Heart right ventricle (tissue), 16 donors: ENCODE data around the gene BCL2L15. TPM values are rescaled to one million over a fixed set of nuclear protein-coding genes. Genes with fewer than 3 reads are reported as not detected.

Experiments
- ATAC-seq, 8 donors: fragments of 200-7000 bp; cut with Tn5 transposase; one replicate each; pipeline ENCODE4 v1.9.1; 2020; ENCODE audit warnings: mild to moderate bottlenecking in 8 of 8, moderate library complexity in 8 of 8, moderate number of reproducible peaks in 1 of 8
- DNase-seq, 2 donors: peaks; one replicate each; pipeline ENCODE4 v3.0.0-alpha.2; 2020
- H3K27ac ChIP-seq, 10 donors: fragments of 200-600 bp; sonication (generic) in 2 of 10; one replicate each; pipeline versions ENCODE4 v1.5.0 to v1.8.0; 2020 to 2022; ENCODE audit warnings: mild to moderate bottlenecking in 3 of 10
- H3K27me3 ChIP-seq, 7 donors: fragments of 200-600 bp; one replicate each; pipeline ENCODE4 v1.8.0; 2021 to 2022; ENCODE audit warnings: mild to moderate bottlenecking in 2 of 7
- H3K36me3 ChIP-seq, 9 donors: fragments of 200-600 bp; sonication (generic) in 1 of 9; one replicate each; pipeline versions ENCODE4 v1.5.0 to v1.8.0; 2020 to 2022; ENCODE audit warnings: mild to moderate bottlenecking in 2 of 9
- H3K4me1 ChIP-seq, 9 donors: fragments of 200-600 bp; sonication (generic) in 1 of 9; one replicate each; pipeline versions ENCODE4 v1.5.0 to v1.8.0; 2020 to 2022; ENCODE audit warnings: mild to moderate bottlenecking in 4 of 9
- H3K4me3 ChIP-seq, 10 donors: fragments of 200-600 bp; sonication (generic) in 2 of 10; one replicate each; pipeline versions ENCODE4 v1.5.0 to v1.8.0; 2020 to 2022; ENCODE audit warnings: mild to moderate bottlenecking in 7 of 10, moderate library complexity in 2 of 10
- H3K9me3 ChIP-seq, 11 donors: fragments of 200-600 bp in 10 of 11; sonication (generic) in 2 of 11; one replicate each; pipeline versions ENCODE4 v1.5.0 to v1.8.0; 2013 to 2022; ENCODE audit warnings: mild to moderate bottlenecking in 2 of 11, control low read depth in 1 of 11, moderate library complexity in 1 of 11
- WGBS, 2 donors: extraction: QIAGEN DNeasy Blood & Tissue Kit; methylation state at CpG; one replicate each; pipeline ENCODE4 v1.1.7; 2013; ENCODE audit warnings: inconsistent platforms in 1 of 2; 5-methylcytosine and 5-hydroxymethylcytosine counted together
- intact Hi-C, 10 donors: fragments of 100-400 bp; cut with DNase I; formaldehyde crosslinking; loops; one replicate each; pipeline versions ENCODE4 v1.11.1 to v1.14.2; 2022
- polyA plus RNA-seq, 2 donors: library from polyadenylated mRNA; stranded (reverse); fragments of 200-250 nt; gene quantifications; one replicate each; pipeline ENCODE4 v1.2.3, GENCODE V29; 2013
- total RNA-seq, 10 donors: library from RNA; stranded (reverse); fragmentation: NEBNext Ultra II Directional in 3 of 10; extraction: Animal tissue kit (Norgen Biotek cat#: 25700) in 3 of 10; gene quantifications; one replicate each; pipeline versions ENCODE4 v1.2.1 to v1.2.4, GENCODE V29; 2021 to 2023
- TF ChIP-seq, protein P1 (sequence below), 9 donors: fragments of 200-600 bp; sonication (generic) in 2 of 9; IDR thresholded peaks; one replicate each; pipeline versions ENCODE4 v1.5.0 to v1.8.0; 2021 to 2022; ENCODE audit warnings: antibody characterized with exemption in 9 of 9, mild to moderate bottlenecking in 5 of 9, moderate library complexity in 1 of 9
- donor health status: Arrhythmogenic right ventricular cardiomyopathy.
- donor health status: ischemic (EF 13 %, LVEDD 7.1; RV severe dilation, severe dysfunction).
- donor health status: healthy with polysubstance abuse.
- donor health status: DM: no; HTN: yes; CAD: no.
- donor health status: DM: no; HTN: no; CAD: no.
- donor health status: ischemic (EF 25% LVEDD 6.9; RV normal size, moderate dysfunction).
- donor health status: ischemic (EF 25% LVEDD 5.7; RV mildly dilated, moderate dysfunction).
- donor health status: healthy.
- donor health status: DM: yes; HTN: yes; CAD: no.
- donor health status: Ischemic cardiomyopathy.
- donor health status: ischemic (EF 35%, LVEDD 5.7; RV mildly dilated, moderate dysfunction).
- donor health status: nonischemic (EF 11% LVEDD 7.7; RV severe dilation, severe dysfunction).
- donor health status: DM: yes; HTN: yes; CAD: no.
- donor health status: PGD.
- donor health status: ischemic (EF 29% LVEDD 5.4; RV normal size, mild dysfunction).
- donor health status: nonischemic (EF 23%, LVEDD 6.1; RV moderate dilation, normal function).

The BCL2L15 gene
- total and polyA plus RNA-seq, 12 donors: 0.05 to 0.28 (median 0.09) TPM; not detected in 3

GRCh38 chr1:113890816-113891215 lies 3.4 kb upstream of the BCL2L15 start:
- DNase-seq: no peak
- H3K27ac ChIP-seq: no peak overlapping the region
- no peak for ATAC-seq
- H3K27me3 ChIP-seq: no peaks in the 10 kb centered on the region
- no peaks in the 10 kb centered on the region for H3K9me3 ChIP-seq
- TF ChIP-seq, protein P1, sequence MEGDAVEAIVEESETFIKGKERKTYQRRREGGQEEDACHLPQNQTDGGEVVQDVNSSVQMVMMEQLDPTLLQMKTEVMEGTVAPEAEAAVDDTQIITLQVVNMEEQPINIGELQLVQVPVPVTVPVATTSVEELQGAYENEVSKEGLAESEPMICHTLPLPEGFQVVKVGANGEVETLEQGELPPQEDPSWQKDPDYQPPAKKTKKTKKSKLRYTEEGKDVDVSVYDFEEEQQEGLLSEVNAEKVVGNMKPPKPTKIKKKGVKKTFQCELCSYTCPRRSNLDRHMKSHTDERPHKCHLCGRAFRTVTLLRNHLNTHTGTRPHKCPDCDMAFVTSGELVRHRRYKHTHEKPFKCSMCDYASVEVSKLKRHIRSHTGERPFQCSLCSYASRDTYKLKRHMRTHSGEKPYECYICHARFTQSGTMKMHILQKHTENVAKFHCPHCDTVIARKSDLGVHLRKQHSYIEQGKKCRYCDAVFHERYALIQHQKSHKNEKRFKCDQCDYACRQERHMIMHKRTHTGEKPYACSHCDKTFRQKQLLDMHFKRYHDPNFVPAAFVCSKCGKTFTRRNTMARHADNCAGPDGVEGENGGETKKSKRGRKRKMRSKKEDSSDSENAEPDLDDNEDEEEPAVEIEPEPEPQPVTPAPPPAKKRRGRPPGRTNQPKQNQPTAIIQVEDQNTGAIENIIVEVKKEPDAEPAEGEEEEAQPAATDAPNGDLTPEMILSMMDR (IDR thresholded peaks at IDR 0.05): no peak
- intact Hi-C loops: no loop called here
- WGBS, 2 donors: 69 to 73% methylated on average over 2 of the region's 2 CpGs
- H3K4me1 ChIP-seq: peaks cover 0 to 5% (median 0%) of the 10 kb centered on the region in 9 donors
- H3K4me3 ChIP-seq: no peak overlapping the region
- peaks cover 0 to 24% (median 4%) of the 10 kb centered on the region in 9 donors for H3K36me3 ChIP-seq

DNA sequence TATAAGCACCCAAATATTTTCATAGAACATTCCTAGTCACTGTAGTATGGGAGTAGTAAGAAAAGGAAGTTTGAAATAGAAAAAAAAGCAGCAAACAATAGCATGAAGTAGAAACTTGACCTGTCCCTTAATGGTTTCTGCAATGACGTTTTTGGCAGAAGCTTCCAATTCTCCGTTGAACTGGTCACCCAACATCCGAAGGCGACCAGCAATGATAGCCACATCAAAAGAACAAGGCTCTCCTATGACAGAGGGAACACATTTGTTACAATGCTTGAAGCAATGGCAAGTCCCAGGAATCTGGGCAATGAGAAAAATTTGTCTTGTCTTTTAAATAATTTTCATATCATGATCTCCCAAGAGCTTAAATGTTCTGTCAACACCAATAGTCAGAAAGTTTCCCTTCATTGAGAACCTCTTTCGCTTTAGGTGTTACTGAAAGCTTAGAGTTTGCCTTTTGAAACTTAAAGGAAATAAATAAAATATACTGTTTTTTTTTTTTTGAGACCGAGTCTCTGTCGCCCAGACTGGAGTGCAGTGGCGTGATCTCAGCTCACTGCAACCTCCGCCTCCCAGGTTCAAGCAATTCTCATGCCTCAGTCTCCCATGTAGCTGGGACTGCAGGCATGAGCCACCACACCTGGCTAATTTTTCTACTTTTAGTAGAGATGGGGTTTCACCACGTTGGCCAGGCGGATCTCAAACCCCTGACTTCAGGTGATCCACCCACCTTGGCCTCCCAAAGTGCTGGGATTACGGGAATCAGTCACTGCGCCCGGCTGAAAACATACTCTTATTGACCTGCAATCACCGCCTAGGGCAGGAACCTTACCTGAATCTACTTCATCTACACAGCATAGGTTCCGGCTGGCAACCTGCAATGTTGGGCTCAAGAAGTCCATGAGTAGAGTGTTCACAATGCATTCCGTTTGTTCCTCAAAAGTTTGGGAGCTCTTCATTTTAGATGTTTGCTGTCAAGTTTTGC lies 672 bp downstream of the BCL2L15 start:
- whole genome bisulfite sequencing, 2 donors: 87 to 88% methylated on average over 17 of the region's 17 CpGs

DNA sequence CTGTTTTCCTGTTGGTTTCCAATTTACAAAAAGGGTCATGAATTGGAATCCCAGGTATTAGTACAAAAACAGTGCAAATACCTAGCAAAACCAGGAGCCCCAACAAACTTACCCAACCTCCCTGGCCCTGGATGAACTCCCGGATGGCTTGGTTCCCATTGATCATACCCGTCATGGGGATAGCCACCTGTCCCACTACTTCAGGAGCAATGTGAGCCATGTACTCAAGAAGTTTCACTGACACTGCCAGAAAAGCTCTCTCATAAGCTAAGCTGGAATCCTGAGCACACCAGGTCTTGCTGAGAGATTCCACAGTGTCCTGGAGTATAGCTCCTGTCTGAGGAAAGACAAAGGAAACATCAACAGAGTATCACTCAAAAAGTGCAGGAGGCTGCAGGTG lies 5.7 kb downstream of the BCL2L15 start:
- intact Hi-C loops: no loop called here

More for the DNA sequence above, 672 bp downstream of the BCL2L15 start:
- Histone ChIP-seq H3K36me3 (no peaks in the 10 kb centered on the region), H3K27ac (no peak overlapping the region), H3K4me3 (no peak overlapping the region), H3K27me3 (no peaks in the 10 kb centered on the region), H3K9me3 (no peaks in the 10 kb centered on the region), H3K4me1 (peaks cover 0 to 5% (median 0%) of the 10 kb centered on the region in 9 donors)
- DNase-seq (no peak), ATAC-seq (no peak)
- intact Hi-C loops: no loop called here
- TF ChIP-seq, protein P1 (IDR thresholded peaks at IDR 0.05): no peak

DNA sequence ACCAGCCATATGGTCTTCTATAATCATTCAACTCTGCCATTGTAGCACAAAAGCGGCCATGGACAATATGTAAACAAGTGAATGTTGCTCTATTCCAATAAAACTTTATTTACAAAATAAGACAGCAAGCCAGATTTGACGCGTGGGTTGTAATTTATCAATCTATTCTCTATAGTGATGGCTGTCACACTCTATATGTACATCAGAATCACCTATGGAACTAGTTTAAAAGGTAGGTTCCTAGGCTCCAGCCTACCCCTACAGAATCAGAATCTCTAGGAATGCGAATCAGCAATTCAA lies 7.7 kb downstream of the BCL2L15 start:
- 96 to 97% methylated on average over 4 of the region's 4 CpGs for WGBS, 2 donors
- intact Hi-C loops: no loop called here

More for the DNA sequence above, 5.7 kb downstream of the BCL2L15 start:
- TF ChIP-seq, protein P1 (IDR thresholded peaks at IDR 0.05): no peak
- DNase-seq: no peak
- Histone ChIP-seq H3K27ac (no peak overlapping the region), H3K9me3 (no peaks in the 10 kb centered on the region), H3K4me1 (peaks cover 0 to 8% (median 0%) of the 10 kb centered on the region in 9 donors), H3K27me3 (no peaks in the 10 kb centered on the region), H3K36me3 (no peaks in the 10 kb centered on the region), H3K4me3 (no peak overlapping the region)
- WGBS, 2 donors: 80 to 88% methylated on average over 2 of the region's 2 CpGs
- no peak for ATAC-seq

More for the DNA sequence above, 7.7 kb downstream of the BCL2L15 start:
- no peaks in the 10 kb centered on the region for H3K9me3 ChIP-seq
- ATAC-seq (no peak), DNase-seq (no peak)
- TF ChIP-seq, protein P1 (IDR thresholded peaks at IDR 0.05): no peak
- no peaks in the 10 kb centered on the region for H3K36me3 ChIP-seq
- no peak overlapping the region for H3K4me3 ChIP-seq
- H3K27ac ChIP-seq: no peak overlapping the region
- H3K27me3 ChIP-seq: no peaks in the 10 kb centered on the region
- peaks cover 0 to 8% (median 0%) of the 10 kb centered on the region in 9 donors for H3K4me1 ChIP-seq
